Non-pigmented ciliary epithelial cell (primary cell): Measurements from ENCODE around the gene TCF20.

Experiments used
- DNase-seq: peaks from one replicate; pipeline ENCODE4 v3.0.0-alpha.2; 2010; ENCODE audit warnings: low read depth

Gene TCF20

DNA sequence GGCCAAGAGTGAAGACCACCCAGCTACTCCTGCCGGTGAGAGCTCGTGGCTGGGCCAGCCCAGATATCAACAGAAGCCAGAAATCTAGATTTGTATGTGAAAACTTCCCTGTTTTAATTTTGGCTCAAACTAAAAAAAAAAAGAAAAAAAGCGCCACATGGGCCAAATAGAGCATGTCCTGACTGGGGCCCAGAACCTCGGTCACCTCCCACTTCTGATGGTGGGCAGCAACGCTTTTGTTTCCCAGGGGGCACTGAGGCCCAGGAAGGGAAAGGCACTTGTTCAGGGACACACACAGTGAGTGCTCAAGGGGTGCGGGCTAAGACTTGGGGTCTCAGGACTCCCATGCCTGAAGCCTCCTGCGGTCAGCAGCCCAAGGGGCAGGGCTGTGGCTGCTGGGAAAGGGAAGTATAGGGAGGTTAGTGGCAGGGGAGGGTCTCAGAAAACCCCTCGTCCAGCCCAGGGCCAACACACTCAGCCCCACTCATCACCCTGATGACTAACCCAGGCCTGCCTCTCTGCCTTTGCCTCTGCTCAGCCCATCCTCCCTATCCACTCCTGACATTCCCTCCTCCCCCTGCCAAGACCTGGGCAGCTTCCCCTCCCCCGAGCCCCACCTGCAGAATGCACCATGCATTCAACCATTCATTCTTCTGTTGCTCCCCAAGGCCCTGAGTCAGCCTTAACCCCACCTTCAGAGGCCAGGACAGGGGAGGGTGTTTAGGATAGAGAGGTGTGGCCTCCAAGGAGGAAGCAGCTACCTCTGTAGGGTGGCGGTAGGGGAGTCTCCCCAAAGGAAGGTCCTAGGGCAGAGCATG, 30.0 kb upstream of the TCF20 start:
- DNase-seq = no peak

DNA sequence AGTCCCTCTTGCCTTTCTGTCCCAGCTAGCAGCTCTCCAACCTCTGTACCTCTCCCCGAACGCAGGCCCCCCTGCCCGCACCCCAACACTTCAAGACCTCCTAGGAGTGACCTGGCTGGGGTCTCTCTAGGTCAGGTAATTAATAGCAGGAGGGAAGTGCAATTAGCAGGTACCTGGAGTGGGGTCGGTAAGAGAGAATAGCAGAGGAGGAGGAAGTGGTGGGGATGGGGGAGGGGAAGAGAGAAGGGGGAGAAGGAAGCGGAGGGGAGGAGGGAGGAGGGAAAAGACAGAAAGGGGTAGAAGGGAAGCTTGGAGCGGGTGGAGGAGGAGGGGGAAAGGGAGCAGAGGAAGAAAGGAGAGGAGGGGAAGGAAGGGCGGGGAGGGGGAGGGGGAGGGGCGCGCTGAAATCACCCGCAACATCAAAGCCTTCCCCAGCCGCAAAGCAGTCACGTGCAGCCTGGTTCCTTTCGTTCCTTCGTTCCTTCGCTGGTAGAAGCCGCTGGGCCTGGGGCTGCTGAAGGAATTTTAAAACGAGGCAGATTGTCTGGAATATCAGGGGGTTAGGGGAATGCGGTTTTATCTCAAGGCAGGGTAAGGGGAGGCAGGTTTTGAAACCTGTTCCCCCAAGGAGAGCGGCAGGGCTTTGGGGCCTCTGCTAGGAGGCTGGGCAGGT, 29.3 kb upstream of the TCF20 start:
- DNase-seq = no peak

DNA sequence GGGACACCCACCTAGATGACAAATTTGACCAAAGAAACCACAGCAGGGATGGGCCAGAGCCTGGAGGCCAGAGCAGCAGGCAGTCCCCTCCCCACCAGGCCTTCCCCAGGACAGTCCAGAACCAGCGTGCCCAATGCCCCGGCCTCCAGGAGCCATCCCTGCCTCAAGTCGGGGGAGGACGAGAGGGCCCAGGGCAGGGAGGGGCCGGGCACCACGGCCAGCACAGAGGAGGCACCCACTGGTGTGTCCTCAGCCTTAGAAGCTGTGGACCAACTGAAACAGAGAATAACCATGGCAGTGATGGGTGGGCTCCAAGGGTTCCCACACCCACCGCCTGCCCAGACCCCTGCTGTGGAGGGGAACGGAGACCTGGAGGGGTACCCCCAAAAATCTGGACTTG, 28.3 kb upstream of the TCF20 start:
- no peak for DNase-seq

DNA sequence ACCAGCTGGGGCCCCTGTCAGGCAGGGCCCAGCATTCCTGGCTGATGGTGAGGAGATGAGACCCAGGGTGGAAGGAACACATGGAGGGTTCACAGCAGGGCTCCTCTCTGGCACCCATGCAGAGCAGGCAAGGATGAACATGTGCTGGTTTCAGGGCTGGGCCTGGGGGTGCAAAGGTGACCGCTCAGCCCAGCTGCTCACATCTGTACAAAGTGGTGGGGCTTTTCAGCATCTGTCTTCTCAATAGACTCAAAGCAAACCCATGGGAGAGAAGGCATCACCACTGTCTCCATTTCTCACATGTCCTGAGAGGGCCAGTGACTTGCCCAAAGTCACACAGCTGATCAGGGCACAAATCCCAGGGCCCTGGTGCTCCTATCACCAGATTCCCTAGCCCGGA, 27.3 kb upstream of the TCF20 start:
- no peak for DNase-seq

DNA sequence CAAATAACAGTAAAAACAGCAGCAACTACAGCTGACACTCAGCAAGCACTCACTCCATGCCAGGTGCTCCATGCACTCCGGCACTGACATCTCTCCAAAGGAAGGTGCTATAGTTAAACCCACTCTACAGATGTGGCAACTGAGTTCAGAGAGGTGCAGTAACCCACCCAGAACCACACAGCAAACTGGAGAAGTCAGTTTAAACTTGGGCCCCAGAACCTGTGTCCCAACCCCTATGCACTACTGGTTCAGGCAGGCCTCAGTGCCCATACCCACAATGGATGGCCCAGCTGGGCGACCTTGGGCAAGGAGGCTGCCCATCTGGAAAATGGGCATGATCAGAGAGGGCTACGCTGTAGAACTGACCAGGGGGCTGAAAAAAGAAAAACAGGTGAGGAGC, 26.4 kb upstream of the TCF20 start:
- DNase-seq = no peak

DNA sequence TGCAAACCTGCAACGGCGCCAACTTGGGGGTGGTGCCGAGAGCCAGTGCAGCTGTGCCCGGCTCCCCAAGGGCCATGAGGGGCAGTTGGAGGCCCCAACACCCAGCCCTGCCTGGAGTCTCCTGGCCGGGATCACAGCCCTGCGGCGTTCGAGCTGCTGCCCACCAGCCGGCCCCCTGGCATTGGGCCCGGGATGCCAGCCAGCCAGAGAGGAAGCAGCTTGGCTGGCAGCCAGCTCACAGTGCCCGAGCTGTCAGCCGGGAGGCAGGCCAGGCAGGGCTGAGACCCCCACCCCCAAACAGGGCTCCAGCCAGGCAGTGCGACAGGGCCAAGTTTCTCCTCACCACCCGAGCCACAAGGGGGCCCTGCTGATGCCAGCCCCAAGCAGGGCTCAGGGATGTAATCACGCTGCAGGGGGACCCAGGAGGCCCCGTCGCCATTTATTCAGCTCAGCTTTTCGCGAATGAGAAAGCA, 26.0 kb upstream of the TCF20 start:
- DNase-seq = no peak

DNA sequence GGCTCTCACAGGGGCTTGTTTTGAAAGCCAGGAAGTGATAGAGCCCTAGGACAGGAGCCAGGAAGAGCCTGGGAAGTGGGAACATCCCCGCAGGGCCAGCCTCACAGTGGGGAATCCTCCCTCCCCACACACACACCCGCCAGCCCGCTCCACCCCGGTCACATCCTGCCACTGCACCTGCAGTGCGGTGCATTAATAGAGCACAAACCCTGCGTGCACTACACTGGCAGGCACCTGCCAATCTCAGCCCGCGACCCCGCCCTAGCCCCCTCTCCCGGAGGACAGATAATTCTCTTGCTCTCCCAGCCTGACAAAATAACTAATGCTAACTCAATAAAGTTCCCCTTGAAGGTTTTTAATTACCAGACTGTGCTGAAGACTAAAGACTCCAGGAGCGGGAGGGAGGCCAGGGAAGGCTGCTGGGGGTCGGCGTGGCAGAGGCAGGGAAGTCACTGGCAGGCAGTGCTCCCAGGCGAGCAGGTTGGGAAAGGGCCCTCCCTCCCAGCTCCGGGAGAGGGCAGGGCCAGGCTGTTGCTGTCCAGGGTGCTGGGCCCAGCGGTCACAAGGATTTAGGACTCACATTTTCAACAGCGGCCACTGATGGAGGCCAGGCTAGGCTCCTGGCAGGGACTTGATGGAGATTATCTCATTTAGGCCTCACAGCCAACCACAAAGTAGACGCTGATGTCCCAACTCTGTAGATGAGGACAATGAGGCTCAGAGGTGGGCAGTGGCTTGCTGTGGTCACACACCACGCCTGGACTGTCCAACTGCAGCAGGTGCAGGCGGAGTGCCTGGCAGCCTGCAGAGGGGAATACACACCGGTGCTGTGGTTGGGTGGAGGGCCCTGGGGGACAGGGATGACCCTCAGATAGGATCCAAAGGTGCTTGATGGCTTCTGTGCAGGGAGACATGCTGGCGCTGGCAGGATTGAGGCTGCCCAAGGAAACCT, 23.9 kb upstream of the TCF20 start:
- DNase-seq = no peak

DNA sequence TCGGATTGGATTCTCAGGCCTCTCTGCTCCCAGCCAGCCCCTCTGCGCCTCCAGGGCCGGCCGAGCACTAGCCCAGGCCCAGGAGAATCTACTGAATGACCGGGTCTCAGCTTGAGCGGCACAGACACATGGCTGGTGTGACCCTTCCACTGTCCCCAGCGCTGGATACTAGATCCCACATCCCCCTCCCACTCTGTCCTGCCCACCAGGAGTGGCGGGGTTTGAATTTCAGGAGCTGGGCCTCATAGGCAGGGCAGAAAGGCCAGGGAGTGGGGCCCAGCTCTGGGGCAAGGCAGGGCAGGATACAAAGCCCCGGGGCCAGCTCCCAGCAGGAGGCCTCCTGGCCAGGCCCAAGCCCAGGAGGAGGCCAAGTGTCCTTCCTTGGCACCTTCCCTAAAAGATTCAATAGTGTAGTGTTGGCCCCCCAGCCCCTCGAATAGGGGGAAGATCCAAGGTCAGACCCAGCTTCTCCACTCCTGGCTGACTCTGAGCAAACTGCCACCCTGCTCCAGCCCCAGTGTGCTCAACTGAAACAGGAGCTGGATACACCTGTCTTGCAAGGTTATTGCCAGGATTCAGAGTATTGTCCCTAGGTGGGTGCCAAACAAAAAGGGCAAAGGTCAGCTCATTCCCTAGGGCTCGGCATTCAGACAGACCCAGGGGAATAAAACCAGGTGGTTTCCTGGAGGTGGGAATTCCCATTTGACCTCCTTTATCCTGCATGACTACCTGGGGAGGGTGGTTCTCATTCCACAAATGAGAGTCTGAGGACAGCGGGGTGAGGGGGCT, 22.5 kb upstream of the TCF20 start:
- no peak for DNase-seq

DNA sequence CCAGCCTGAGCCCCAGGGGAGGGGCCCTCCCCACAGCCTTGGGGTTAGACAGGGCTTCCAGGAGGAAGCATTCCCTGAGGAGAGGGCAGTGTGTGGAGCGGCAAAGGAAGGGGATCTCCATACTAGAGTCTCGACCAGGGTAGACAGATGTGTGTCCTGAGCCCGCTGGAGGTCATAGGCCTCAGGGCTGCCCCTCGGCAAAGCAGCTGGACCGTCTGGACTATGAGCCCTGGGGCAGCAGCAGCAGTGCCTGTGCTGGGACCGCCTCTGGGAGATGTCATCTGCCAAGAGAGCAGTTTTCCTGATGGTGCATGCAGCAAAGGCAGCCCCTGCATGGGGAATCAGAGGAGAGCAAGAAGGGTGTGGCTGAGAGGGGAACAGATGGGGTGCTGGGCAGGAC, 20.8 kb upstream of the TCF20 start:
- DNase-seq = no peak

DNA sequence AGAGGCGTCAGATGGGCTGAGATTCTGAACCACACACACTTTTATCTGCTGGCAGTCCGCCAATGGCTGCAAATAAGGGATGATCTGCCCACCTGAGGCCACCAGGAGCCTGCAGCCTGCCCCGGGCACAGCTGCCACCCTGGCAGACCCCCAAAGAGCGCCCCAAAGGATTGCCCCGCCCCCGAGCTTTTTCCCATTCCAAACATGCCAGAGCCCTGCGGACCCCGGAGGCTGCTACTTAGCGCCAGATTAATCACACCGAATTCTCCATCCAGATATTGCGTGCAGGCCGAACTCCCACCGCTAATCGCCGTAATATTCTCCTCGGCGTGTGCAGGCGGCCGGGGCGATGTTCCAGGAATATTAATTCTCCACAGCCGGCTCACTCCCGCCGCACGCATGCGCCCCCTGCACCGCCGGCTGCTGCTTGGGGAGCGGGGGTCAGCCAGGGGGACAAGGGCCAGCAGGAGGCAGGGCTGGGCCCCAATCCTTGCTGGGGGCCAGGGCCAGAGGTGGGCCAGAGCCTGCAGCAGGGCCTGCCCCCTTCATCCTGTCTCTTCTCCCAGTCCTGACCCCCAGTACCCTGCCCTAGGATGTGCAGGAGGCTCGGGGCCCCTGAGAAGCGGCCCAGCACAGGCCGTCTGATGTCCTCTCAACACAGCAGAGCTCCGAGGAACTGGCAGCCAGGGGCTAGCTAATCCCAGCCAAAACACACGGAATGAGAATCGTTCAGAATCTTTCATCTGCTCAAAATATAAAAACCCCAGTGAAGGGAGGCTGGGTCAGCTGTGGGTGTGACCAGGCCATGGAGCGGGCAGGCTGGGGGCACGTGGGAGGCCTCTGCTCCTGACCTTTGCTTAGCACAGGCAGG, 19.5 kb upstream of the TCF20 start:
- no peak for DNase-seq

DNA sequence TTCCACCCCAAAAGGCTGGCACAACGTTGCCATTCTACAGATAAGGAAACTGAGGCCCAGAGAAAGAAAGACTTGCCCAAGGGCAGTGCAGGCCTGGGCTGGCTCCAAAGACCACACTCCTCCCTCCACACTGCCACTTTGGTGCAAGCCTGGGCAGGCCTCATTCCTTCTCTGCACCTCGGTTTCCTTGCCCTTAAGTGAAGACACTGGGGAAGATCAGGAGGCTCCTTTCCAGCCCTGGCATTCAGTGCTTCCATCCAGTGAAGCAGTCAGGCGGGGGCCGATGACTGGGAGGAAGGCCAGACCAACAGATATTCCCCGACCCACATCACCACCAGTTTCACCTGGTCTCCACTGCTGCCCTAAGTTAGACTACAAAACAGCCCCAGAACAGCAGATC, 18.3 kb upstream of the TCF20 start:
- DNase-seq = no peak

DNA sequence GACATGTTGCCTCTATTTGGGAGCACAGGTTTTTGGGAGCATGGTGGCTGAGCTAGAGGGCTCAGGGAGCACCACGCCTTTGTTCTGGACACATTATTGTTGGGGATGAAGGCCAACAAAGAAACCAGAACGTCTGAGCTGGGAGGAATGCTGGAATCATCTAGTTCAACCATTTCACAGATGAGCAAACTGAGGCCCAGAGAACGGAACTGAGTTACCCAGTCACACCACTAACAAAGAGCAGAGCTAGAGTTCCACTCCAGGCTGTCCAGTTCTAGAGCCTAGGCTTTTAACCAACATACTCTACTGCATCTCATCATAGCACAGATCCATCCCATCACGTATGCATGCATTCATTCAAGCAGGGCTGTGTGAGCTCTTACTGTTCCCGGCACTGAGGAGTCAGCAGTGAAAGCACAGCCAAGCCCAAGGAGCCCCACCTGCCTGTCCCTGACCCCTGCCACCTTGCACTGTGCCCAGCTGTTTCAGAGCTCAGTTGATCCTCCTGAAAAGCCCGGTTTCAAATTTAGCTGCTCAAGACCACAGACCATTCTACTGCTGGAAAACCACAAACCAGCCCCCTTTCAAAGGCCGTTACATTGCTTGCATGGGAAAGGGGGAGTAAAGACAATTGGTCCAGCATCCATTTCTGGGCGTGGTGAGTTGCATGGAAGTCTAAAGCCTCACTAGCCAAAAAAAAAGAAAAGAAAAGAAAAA, 16.9 kb upstream of the TCF20 start:
- DNase-seq = no peak

DNA sequence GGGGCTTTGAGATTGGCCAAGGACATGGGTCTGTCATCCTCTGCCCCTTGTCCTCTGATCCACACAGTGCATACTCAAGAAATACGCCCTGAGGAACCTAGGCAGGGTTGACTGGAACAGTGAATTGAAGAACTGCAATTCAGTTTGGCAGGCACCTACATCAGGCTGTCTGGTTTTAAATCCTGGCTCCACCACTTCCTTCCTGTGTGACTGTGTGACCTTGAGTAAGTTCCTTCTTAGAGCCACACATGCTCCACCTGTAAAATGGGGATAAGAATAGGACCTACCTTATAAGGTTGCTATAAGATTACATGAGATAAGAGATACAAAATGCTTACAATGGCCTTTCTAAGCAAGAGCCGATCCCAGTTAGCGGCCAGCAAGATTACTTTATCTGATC, 15.8 kb upstream of the TCF20 start:
- no peak for DNase-seq

DNA sequence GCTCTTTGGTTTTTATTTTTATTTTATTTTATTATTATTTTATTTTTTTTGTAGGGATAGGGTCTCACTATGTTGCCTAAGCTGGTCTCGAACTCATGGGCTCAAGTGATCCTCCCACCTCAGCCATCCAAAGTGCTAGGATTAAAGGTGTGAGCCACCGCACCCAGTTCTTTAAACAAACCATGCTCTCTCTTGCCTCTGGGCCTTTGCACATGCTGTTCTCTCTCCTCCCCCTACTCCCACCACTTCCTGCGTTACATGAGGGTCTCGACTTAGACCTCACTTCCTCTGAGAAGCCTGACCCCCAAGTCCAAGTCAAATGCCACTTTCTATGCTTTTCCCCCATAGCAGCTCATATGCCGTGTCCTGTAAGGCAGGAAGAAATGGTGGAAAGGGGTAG, 15.2 kb upstream of the TCF20 start:
- DNase-seq = no peak

DNA sequence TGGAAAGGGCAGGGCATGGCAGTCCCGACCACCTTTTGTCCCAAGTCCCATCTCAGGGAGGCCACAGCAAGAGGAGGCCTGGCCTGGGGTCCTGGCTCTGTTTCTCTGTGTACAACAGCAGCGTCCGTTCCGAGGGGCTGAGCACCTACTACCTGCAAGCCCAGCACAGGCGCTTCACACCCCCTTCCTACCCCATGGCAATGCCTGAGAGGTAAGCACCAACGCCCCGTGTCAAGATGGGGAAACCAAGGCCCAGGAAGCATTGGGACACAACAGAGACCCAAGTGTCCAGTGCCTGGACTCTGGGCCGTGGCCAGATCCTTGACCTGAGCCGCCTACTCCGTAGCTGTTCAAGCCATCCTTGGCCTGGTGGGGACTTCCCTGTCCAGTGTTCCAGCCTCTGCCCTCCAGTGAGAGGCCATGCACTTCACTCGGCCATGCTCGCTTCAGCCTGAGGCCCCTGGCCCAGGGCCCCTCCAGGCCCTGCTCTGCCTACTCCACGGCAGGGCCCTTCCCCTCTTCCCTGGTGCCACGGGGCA, 14.3 kb upstream of the TCF20 start:
- no peak for DNase-seq

DNA sequence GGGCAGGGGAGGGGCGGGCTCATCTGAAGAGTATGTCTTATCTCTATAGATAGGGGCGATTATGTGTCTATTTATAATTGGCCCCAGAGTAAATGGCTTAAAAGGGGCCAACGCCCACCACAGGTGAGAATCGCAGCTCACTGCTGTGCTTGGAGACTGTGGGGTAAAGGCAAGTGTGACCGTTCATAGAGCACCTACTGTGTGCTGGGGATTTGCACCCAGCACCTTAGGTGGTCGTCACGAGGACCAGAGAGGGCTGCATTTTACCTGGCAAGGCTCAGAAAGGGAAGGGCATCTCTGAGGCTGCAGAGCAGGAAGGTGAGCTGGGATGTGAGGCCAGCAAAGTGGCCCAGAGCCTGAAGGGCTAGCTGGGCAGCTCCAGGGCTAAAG, 13.7 kb upstream of the TCF20 start:
- DNase-seq = no peak

DNA sequence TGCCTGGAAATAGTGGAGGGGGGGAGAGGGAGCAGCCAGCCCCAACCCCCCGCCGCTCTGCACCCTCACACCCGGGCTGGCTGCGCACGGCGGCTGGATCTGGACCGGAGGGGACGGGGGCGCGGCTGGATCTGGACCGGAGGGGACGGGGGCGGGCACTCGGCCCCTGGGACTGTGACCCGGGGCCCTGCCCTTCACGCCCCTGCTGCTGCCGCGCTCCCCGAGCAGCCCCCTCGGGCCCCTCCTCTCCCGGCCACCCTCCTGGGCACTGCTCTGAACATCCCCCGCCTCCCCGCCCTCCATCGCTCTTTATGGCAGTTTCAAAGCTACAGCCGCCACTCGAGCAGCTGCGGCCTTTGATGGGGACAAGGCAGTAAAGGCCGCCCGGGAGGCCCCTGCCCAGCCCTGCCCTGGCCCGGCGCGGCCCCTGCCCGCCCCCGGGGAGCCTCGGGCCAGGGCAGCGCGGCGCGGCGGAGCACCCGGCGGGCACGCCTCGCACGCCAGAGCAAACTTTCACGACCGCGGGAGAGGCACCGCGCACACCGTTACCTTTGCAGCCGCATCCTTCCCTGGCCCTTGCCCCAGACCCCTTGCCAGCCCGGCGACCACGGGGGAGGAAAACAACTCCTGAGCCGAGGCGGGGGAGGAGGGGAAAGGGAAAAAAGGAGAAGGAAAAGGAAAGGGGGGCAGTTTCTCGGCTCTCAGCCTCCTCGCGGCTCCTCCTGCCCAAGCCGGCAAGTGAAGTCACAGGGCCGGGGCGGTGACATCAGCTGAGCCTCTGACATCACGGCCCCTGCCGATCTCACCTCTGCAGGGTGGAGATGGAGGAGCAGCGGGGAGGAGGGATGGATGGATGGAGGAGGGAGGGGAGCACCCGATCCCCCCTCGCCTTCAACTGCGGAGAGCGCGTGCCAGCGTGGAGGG, 13.1 kb upstream of the TCF20 start:
- no peak for DNase-seq

DNA sequence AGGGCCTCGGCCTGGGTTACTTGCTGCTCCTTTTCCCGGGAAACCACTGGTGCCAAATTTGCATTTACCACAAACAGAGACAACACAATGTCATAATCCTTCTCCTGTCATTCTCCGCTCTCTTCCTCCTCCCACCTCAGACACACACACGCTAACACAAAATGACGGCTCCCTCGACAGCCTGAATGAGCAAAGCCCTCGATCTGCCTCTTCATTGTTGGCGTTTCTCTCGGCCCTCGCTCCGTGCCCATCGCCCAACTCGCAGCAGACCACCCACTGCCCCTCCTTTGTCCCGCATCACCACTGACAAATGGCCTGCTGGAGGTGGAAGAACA, 12.5 kb upstream of the TCF20 start:
- no peak for DNase-seq
